MM.1S (cell line): ENCODE results near the gene GRIA3.

ENCODE experiments used
- CTCF ChIP-seq: fragments of 300-600 bp; sonication (generic); IDR thresholded peaks from 2 replicates; pipeline ENCODE4 v1.5.1; 2016; ENCODE audit warnings: antibody characterized with exemption, low read length, mixed read lengths
- EZH2 ChIP-seq: fragments of 300-600 bp; sonication (generic); optimal IDR thresholded peaks from 2 replicates; pipeline ENCODE3; 2017; ENCODE audit warnings: low read depth, mild to moderate bottlenecking, antibody characterized with exemption, low read length, mixed read lengths

GRCh38 chrX:123190096-123190495, 6.0 kb downstream of the GRIA3 start:
- TF ChIP-seq CTCF (no peak), EZH2 (no peak)
